Colon (tissue), 2 donors: ENCODE results near the gene PRMT7.

ENCODE experiments used
- FAIRE-seq: peaks from 2 replicates; lab custom pipeline; 2012; peaks lifted over from hg19 to GRCh38; lab: Jason Lieb, UNC
- donor health status: control.
- donor health status: control.

The PRMT7 gene

DNA sequence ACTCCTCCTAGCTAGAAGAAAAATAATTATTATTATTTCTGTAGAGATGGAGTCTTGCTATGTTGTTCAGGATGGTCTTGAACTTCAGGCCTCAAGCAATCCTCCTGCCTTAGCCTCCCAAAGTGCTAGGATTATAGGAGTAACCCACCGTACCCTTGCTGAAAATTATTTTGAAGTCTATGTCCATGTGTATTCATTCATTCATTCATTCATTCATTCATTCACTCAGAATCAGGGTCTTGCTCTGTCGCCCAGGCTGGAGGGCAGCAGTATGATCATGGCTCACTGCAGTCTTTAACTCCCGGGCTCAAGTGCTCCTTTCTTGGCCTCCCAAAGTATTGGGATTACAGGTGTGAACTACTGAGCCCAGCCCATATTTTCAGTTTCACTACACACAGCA, 4.2 kb upstream of the PRMT7 start:
- FAIRE-seq: no peak

DNA sequence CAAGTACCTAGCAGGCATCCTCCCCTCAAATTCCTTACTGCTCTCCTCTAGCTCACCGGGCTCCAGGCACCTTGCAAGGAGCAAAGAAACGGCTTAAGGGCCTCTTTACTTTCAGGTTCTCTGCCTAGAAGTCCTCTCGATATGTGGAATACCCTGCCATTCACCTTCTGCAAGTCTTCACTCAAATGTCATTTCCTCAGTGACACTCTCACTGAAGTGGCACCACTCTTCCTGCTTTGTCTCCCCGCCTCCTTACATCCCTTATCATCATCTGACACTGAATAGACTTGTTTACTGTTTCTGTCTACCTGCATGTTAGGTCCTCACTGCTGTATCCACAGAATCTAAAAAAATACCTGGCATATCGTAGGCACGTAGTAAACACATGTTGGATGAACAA, 1.0 kb upstream of the PRMT7 start:
- FAIRE-seq: no peak

DNA sequence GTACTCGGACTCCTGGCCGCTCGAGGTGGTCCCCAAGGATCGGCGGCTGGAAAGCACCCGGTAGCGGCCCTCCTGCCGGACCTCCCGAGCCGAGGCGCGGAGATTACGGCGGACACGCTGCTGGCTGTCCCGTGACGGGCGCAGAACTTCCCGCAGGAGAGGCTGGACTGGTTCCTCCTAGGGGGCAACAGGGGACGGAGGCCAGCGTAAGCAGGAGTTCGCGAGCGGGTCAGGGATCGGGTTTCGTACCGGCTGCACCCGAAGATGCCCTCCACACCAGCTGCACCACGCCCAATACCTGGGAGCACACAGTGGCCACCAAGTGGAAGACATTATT, 414 bp upstream of the PRMT7 start:
- no peak for FAIRE-seq

DNA sequence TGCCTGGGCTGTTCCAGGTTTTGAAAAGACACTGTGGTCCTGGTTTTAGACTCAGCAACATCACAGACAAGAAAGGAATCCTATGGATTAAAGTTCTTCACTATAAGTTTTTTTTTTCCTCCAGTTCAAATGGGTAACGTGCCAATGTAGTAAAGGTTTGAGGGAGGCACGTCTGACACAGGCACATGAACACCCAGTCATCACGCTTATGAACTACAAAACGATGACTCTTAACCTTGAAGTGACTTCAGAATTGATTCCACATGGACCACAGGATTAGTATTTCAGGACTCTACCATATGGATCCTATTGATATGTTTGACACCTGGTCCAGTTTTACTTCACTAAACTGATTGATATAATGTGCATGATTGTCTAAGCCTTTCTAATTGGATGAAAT, 2.3 kb downstream of the PRMT7 start:
- FAIRE-seq: no peak

DNA sequence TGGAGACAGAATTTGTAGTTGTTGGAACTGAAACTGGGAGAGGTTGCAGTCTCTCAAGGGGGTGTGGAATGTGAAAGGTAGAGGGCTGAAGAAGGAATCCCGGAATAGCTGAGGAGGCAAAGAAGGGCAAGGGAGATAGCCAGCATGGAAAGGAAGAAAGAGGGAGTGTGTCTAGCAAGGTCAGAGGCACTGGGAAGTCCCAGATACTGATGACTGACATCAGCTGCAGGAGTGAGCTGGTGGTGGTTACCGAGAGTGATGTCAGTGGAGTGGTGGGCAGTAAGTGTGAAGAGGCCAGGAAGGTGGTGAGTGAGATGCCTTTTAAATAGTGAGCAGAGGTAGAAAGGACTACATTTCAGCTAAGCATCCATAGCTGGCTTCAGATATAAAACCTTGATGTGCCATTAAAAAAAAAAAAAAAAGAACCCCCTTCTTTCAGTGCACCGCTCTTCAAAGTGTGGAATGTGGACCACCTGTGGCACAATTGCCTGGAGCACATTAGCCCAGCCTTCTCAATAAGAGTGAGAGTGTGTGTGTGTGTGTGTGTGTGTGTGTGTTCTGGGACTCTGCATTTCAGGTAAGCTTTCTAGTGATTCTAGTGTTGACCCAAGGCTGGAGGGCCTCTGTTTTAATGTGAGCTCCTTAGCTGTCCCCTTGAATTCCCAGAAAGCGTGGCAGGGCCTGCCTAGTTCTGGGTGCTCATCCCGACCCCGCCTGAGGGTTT, 8.5 kb downstream of the PRMT7 start:
- FAIRE-seq: no peak

DNA sequence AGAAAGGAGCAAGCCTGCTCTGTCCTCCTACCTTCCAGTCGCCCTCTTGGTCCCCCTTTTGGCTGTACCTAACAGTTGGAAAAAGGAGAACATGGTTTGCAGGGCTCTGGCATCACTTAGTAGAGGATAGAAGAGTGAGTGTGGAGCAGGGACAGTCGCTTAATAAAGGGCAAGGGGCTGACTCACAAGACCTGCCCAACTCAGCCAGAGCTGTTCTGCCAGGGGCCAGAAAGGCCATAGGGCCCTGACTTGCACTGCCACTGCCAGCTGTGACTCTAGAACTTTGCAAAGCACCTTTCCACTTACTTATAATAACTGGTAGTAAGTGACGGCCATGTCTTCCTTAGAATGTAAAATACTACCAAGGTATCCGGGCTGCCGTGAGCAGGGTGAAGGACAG, 13.5 kb downstream of the PRMT7 start:
- FAIRE-seq: no peak

DNA sequence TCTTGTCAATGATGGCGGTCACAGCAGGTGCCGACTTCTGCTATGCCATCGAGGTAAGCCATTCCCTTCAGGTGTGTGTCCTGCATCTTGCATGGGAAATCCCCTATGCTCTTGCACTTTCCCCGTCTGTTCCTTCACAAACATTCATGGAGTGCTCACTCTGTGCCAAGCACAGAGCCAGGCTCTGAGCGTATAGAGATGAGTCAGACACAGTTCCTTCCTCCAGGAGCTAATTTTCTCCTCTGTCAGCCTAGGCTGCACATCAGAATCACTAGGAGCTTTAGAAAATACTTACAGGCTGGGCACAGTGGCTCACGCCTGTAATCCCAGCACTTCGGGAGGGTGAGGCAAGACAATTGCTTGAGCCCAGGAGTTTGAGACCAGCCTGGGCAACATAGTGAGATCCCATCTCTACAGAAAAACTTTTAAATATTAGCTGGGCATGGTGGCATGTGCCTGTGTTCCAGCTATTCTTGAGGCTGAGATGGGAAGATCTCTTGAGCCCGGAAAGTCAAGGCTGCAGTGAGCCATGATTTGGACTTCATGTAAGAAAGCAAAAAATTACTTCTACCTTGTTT, 14.1 kb downstream of the PRMT7 start:
- no peak for FAIRE-seq

DNA sequence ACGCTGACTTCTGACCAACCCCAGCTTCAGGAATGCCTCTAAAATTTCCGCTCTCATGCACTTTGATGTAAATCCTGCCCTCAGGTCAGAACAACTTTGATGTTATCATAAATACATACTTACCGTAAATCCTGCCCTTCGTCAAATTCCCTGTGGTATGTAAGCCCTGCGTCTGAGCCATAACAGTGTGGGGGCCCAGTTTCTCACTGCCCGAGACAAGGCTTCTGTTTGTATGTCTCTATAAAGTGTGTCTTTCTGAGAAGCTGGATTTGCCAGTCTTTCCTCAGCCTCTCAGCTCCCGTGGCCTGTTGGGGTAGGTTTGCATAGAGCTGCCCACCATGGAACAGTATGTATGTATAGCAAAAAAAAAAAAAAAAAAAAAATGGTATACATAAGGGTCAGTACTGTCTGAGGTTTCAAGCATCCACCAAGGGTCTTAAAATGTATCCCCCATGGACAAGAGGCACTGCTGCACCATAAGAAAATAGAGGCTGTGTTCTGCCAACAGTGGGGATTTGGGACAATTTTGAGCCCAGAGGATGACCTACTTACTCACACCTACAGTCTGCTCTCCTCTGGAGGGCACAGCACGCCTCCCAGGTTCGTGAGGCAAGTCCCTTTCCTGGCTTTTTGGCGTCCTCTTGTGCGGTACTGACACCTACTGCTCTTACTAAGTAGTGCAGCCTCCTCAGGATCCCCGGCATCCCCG, 17.5 kb downstream of the PRMT7 start:
- no peak for FAIRE-seq

DNA sequence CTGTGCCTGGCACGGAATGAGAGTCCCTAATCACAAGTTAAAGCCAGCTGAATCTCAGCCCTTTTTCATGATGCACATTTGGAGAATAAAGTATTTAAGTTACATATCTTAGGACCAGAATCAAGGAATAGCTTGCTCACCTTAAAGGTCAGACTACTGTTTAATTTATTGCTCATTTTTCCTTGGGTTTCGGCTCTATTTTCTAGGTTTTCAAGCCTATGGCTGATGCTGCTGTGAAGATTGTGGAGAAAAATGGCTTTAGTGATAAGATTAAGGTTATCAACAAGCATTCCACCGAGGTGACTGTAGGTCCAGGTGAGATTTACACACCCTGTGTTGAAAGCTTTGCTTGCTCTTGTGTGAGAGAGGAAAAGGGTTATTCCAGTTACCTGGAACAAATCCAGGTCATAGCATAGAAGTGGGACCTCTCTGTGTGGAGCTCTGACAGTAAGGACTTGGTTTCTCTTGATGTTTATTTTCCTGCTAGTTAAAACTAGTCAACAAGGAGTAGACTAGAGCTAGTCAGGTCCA, 18.1 kb downstream of the PRMT7 start:
- FAIRE-seq: no peak

DNA sequence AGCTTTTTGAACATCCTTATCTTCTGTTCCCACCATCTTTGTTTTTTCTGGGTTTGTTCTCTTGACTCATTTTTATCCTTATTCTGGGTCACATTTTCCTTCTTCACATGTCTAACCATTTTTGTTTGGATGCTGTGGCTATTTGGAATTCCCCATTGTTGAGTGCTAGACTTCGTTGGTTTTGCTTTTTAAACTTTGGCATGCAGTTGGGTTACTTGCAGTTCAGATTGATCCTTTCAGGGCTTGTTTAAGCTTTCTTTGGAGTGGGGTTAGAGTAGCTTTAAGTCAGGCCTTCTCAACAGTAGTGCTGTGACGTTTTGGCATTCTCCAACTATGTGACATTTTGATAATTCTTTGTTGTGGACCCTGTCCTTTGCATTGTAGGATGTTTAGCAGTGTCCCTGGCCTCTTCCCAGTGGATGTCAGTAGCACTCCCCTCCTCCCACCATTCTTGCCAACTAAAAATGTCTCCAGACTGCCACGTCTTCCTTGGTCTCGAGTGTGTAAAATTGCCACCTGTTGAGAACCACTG, 21.1 kb downstream of the PRMT7 start:
- FAIRE-seq: no peak

DNA sequence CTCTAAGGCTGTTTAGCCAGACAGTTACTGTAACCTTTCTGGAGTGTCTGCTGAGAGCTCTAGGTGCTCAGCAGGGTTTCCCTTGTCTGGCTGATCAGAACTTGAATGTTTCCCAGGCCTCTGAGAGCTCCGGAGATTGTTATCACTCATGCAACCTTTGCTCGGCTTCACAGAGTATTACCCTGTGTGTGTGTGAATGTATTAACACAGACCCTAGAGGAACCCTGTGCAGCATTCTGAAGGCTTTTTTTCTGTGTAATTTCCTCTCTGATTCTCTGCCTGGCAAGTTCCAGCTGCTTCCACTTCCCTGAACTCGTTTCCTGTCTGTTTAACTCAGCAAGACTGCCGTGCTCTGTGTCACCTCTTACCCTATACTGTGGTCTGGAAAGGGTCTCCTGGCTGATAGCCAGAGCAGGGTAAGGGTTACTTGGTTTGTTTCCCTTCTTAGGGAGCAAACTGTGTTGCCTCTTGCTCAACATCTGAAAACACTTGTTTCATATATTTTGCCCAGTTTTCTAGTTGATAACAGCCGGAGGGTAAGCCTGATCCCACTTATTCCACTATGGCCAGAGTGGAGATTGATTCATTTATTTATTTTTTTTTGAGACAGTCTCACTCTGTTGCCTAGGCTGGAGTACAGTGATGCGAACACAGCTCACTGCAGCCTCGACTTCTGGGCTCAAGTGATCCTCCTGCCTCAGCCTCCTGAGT, 21.7 kb downstream of the PRMT7 start:
- FAIRE-seq: no peak

DNA sequence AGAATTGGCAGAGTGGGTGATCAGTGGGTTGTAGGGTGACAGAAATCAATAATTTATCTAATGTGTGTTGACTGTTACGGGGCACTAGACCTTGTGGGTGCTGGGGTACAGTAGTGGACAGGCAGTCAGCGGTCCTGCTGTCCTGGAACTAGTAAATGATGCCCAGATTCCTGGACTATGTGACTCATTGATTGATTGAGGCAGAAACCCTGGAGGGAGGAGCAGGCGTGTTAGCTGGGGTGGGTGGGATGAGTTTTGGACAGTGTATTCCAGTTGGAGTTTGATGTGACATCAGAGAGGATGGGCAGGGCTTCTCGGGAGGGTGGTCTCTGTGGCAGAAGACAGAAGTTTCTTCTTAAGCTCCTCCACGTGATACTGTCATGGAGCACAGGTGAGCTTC, 24.4 kb downstream of the PRMT7 start:
- FAIRE-seq: no peak

DNA sequence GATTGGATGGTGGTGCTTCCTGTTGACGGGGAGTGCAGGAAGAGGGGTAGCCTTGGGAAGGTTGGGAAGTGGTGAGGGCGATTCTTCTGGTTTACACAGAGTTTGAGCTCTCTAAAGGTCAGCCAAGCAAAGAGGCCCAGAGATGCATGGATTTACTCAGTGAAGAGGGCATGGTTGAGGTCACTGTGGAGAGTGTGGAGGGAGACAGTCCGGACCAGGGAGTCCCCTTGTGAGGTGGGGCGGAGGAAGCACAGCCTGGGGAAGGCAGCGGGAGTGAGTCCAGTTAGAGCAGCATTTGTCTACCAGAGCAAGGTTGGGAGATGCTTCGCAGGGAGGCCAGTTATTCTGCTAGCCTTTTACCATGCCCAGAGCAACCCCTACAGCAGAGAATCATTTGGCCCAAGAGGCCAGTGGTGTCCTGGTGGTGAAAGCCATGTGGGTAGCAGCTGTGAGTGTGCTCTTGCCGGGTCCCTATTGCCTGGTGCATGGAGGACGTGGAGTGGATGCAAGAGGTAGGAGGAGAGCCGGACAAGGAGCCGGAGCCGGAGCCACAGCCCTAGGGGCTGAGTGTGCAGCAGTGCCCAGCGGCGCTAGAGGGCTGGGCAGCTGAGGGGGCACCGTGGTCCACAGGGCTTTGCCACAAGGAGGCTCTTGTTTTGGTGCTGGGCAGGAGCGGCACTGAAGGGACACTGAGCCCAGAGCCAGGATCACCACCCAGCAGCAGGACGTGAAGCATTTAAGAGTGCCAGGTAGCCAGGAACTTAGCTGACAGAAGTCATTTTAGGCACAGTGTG, 27.7 kb downstream of the PRMT7 start:
- no peak for FAIRE-seq

DNA sequence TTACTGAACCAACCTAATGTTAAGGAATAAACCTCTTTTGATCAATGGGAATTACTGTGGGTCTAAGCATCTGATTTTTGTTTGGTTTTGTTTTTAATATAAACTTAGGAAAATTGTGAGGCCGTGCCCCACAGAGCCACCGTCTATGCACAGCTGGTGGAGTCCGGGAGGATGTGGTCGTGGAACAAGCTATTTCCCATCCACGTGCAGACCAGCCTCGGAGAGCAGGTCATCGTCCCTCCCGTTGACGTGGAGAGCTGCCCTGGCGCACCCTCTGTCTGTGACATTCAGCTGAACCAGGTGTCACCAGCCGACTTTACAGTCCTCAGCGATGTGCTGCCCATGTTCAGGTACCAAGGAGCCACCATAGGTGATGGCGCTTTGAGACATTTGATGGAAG, 28.4 kb downstream of the PRMT7 start:
- no peak for FAIRE-seq

DNA sequence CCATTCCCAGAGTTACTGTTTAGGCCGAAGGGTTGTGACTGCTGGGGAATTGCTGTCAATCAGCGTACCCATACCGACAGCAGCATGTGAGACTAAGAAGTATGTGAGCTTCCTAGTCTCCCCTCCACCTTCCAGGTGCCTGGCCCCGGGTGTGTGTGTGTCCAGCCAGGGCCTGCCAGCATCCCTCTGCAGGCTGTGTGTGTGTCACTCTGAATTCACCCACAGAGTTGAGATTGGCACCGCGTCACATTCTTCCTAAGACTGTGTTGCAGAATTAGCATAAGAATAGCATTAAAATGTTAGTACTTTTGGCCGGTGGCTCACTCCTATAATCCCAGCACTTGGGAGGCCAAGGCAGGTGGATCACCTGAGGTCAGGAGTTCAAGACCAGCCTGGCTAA, 31.8 kb downstream of the PRMT7 start:
- FAIRE-seq: no peak

DNA sequence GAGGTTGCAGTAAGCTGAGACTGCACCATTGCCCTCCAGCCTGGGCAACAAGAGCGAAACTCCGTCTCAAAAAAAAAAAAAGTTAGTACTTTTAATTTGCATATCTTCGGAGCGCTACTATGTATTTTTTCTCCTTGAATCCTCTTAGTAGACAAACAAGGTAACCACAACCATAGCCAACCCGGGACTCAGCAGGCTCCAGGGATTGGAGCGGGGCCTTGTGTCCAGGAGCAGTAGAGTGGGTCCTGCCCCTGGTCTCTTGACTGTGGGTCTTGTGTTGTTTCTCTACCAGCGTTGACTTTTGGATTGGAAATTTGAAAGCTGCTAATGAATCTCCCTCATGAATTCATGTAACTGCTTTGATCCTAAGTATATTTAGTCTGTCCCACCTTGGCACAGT, 32.3 kb downstream of the PRMT7 start:
- no peak for FAIRE-seq

DNA sequence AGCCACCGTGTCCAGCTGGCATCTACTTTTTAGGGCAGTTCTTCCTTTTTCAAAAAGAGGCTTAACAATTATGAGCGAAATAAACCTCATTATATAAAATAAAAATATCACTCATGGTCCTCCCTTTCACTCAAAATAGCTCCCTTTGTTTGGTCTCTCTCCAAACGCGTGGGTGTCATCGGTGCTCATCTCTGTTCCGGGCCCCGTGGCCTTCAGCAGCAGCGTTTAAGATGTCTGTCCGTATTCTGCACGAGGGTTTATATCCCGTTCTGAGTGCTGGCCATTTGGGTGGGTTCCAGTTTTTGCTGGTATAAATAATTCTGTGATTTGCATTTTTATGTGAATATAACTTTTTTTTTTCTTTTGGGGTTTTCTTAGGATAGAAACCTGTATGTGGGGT, 33.4 kb downstream of the PRMT7 start:
- FAIRE-seq: no peak

DNA sequence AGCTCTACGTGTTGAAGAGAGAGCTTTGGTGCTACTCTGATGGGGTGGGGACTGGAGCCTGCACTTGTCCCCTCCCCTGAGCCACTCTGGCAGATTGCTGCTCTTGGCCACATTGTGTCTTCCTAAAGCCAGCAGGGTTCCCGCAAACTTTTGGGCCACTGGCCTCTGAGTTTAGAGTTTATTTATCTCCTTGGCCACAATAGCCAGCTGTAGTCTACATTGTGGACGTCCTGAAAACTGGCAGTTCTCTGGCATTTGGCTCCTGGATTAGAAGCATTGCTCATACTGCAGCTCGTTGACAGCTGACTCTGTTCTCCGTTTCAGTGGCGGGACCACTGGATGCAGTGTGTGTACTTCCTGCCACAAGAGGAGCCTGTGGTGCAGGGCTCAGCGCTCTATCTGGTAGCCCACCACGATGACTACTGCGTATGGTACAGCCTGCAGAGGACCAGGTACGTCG, 34.6 kb downstream of the PRMT7 start:
- no peak for FAIRE-seq

DNA sequence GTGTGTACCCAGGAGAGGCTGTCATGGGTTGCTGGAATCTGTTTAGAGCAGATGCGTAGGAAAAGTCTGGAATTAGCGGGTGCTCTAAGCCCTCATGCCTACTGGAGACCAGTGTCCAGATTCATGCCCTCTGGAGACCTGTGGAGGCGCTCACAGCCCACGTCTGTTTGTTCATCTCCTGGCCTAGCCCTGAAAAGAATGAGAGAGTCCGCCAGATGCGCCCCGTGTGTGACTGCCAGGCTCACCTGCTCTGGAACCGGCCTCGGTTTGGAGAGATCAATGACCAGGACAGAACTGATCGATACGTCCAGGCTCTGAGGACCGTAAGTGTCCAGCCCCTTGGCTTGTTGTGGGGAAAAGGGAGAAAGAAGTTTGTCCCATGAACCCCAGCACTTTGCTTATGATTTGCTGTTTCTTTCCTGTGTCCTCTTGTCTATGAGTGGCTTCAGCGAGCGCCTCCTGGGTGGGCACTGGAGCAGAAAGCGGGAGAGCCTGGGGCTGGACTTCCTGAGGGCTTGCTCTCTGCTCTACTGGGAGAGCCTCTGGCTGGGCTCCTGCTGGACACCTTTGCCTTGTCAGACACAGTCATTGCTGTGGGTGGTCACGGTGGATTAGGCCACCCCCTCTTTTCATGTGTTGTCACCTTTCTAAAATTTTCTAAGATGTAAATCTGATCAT, 35.3 kb downstream of the PRMT7 start:
- no peak for FAIRE-seq

DNA sequence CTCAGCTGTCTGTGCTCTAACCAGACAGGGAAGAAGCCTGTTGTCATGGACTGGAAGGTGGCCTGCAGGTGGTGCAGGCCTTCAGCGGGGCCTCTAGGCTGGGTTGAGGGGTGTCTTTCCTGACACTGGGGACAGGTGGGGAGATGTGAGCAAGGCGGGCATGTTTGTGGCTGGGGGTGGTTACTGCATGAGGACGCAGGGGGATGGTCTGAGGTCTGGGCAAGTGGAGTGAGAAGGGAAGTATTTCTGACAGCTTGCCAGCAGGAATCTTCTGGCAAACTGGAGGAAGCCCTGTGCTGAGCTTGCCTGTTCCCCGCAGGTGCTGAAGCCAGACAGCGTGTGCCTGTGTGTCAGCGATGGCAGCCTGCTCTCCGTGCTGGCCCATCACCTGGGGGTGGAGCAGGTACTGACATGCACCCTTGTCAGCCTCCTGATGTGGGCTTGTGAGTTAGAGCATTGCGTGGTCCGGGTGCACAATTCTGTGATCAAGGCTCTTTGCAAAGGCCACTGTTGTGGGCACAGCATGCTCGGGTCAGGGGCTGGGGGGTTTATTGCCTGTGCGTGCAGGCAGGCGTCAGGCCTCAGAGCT, 36.2 kb downstream of the PRMT7 start:
- no peak for FAIRE-seq

DNA sequence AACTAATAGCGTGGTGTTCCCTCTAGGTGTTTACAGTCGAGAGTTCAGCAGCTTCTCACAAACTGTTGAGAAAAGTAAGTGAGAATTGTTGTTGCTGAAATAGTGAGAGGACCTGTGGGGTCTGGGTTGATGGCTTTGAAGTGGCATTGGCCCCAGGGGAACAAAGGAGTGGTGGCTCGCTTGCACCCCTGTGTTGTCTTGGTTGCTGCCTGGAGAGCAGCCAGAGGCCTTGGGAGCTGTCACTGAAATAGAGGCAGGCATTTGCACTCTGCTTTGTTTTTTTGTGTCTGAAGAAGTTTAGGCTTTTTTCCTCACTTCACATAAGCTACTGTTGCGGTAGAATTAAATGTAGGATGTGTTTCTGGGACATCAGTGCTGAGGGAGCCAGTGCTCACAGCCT, 36.8 kb downstream of the PRMT7 start:
- no peak for FAIRE-seq
